ENCODE results near the gene CFAP58. TPM values are rescaled to one million over a fixed set of nuclear protein-coding genes. Genes with fewer than 3 reads are reported as not detected.

CFAP58 gene
- total RNA-seq, 4 donors from 2014 or later: 0.13 to 0.41 (median 0.19) TPM; not detected in 1

DNA sequence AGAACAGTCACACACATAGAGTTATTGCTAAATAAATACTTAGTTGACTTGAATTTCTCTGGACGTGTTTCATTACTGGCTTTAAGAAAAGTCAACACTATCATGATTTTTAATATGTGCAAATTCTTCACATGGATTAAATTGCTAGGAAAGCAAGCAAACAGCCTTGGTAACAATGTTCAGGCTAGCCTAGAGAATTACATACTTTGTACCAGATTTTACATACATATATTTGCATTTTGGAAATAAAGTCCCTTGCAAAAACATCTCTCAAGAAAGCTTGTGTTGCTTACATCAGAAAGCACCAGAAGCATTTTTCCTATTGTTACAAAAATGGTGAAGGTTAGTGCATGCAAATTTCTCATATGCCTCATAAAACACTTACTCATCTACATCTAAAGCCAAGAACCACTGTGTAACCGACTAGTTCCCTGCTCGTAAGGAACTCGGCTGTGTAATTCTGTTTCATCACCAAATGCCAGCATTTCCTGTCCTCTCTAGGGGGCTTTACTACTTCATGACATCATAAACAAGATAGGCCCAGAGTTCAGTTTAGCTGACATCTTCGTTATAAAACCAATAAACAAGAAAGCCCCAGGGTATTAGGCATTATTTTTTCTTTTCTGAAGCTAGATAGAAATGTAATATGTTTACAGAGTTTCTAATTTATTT, 87.8 kb downstream of the CFAP58 start:
- WGBS, 2 donors: 28 to 35% methylated on average over 5 of the region's 5 CpGs
- Histone ChIP-seq H3K9me3 (no peaks in the 10 kb centered on the region), H3K36me3 (no peaks in the 10 kb centered on the region), H3K4me3 (no peak overlapping the region), H3K4me1 (no peaks in the 10 kb centered on the region), H3K27ac (no peak overlapping the region), H3K27me3 (no peaks in the 10 kb centered on the region)
- no peak for DNase-seq
- TF ChIP-seq POLR2A (IDR thresholded peaks at IDR 0.05): no peak
- intact Hi-C loops (cut with DNase I): no loop called here

DNA sequence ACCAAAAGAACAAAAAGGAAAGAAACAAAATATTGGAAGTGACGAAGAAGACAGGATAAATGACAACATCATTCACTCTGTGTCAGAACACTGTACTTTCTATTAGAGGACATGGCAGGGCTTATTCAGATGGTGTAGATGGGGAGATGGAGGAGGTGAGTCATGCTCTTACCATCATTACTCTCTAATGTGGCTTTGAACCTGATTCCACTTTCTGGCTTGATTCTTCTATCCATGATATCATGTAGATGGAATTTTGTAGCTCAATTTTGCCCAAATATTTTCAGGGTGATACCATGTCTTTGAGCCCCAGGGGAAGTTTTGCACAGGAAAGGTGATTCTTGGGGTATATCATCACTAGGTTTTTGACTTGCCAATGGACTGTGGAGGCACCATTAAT, 91.7 kb downstream of the CFAP58 start:
- H3K27ac ChIP-seq: no peak overlapping the region
- H3K27me3 ChIP-seq: peaks cover 0 to 7% (median 0%) of the 10 kb centered on the region in 4 donors
- H3K4me1 ChIP-seq: no peaks in the 10 kb centered on the region
- H3K9me3 ChIP-seq: no peaks in the 10 kb centered on the region
- TF ChIP-seq, protein P1, sequence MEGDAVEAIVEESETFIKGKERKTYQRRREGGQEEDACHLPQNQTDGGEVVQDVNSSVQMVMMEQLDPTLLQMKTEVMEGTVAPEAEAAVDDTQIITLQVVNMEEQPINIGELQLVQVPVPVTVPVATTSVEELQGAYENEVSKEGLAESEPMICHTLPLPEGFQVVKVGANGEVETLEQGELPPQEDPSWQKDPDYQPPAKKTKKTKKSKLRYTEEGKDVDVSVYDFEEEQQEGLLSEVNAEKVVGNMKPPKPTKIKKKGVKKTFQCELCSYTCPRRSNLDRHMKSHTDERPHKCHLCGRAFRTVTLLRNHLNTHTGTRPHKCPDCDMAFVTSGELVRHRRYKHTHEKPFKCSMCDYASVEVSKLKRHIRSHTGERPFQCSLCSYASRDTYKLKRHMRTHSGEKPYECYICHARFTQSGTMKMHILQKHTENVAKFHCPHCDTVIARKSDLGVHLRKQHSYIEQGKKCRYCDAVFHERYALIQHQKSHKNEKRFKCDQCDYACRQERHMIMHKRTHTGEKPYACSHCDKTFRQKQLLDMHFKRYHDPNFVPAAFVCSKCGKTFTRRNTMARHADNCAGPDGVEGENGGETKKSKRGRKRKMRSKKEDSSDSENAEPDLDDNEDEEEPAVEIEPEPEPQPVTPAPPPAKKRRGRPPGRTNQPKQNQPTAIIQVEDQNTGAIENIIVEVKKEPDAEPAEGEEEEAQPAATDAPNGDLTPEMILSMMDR (IDR thresholded peaks at IDR 0.05): no peak
- TF ChIP-seq POLR2A (IDR thresholded peaks at IDR 0.05): no peak
- no peaks in the 10 kb centered on the region for H3K36me3 ChIP-seq
- intact Hi-C loops (cut with DNase I): no loop called here
- H3K4me3 ChIP-seq: no peak overlapping the region
- DNase-seq: no peak
- 50 to 75% methylated on average over 1 of the region's 1 CpG for WGBS, 2 donors

DNA sequence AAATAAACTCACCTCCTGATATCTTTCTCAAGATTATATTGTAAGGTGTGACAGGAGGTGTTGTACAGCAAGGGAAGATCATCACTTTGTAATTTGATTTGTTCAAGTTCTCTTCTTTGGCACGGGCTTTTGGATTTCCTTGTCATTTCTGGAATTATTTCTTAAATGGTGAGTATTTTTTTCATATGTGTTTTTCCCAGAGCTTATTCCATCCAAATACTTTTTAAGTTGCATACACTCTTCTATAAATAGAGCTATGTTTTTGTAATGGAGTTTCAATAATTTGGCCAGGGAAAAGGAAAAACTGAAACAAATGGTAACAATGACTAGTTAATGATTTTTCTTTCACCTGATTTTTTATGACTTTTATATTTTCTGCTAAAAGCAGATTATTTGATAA, 92.5 kb downstream of the CFAP58 start:
- no peak for DNase-seq
- WGBS, 2 donors: 29 to 56% methylated on average over 1 of the region's 1 CpG
- Histone ChIP-seq H3K36me3 (no peaks in the 10 kb centered on the region), H3K4me3 (no peak overlapping the region), H3K9me3 (no peaks in the 10 kb centered on the region), H3K27me3 (peaks cover 0 to 7% (median 0%) of the 10 kb centered on the region in 4 donors), H3K4me1 (no peaks in the 10 kb centered on the region), H3K27ac (no peak overlapping the region)
- TF ChIP-seq, protein P1 (IDR thresholded peaks at IDR 0.05): no peak
- no peak for TF ChIP-seq POLR2A (IDR thresholded peaks at IDR 0.05)
- intact Hi-C loops (cut with DNase I): no loop called here

DNA sequence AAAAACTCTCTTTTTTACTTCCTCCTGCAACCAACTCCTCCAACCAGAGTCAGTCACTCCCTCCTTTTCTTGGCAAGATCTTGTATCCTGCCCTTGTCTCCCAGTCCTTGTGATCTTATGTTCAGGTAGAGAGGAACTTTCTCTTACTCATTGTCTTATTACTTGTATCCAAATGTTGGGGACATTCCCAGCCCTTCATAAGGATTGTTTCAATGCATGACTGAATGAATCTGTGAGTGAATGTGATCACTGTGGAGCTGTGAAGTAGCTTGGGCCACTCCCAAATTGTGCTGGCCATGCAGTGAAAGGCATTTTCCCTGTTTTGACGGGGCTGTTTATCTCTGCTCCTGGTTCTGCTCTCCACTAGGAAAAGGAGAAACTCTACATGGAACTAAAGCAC, 93.7 kb downstream of the CFAP58 start:
- DNase-seq: no peak
- no peak overlapping the region for H3K4me3 ChIP-seq
- H3K27me3 ChIP-seq: peaks cover 0 to 7% (median 0%) of the 10 kb centered on the region in 4 donors
- H3K27ac ChIP-seq: no peak overlapping the region
- H3K9me3 ChIP-seq: no peaks in the 10 kb centered on the region
- intact Hi-C loops (cut with DNase I): no loop called here
- no peaks in the 10 kb centered on the region for H3K36me3 ChIP-seq
- H3K4me1 ChIP-seq: no peaks in the 10 kb centered on the region
- TF ChIP-seq, protein P1 (IDR thresholded peaks at IDR 0.05): no peak
- TF ChIP-seq POLR2A (IDR thresholded peaks at IDR 0.05): no peak
- WGBS, 2 donors: 0 to 71% methylated on average over 1 of the region's 1 CpG

DNA sequence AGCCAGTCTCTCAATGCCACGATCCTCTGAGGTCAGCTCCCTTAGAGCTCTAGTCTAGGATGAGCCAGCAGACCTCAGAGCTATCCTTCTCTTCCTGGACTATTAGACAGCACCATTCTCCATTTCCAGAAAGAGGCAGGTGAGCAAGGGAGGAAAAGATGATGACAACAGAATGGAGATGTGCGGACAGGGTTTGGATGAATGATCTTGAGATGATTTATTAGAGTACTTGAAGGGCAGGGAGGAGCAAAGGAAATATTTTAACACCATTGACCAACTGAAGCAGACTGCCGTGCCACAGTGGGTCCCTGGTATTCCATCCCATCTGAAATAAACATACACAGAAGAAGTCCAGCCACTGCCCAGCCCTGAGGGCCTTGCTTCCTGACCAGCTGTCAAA, 94.3 kb downstream of the CFAP58 start:
- 48 to 65% methylated on average over 2 of the region's 3 CpGs for WGBS, 2 donors
- intact Hi-C loops (cut with DNase I): no loop called here
- no peak overlapping the region for H3K27ac ChIP-seq
- no peaks in the 10 kb centered on the region for H3K4me1 ChIP-seq
- DNase-seq: no peak
- H3K27me3 ChIP-seq: peaks cover 0 to 7% (median 0%) of the 10 kb centered on the region in 4 donors
- no peak overlapping the region for H3K4me3 ChIP-seq
- no peaks in the 10 kb centered on the region for H3K9me3 ChIP-seq
- TF ChIP-seq, protein P1 (IDR thresholded peaks at IDR 0.05): no peak
- no peak for TF ChIP-seq POLR2A (IDR thresholded peaks at IDR 0.05)
- no peaks in the 10 kb centered on the region for H3K36me3 ChIP-seq
